Smooth muscle cell (in vitro differentiated cells): ENCODE results near the gene TMEM40. TPM values are rescaled to one million over a fixed set of nuclear protein-coding genes. Genes with fewer than 3 reads are reported as not detected.

Experiments
- DNase-seq: peaks from one replicate; lab custom pipeline; 2025; ENCODE audit not compliant: unreplicated experiment; lab: John Stamatoyannopoulos, UW
- H2AFZ ChIP-seq: fragments of 200-600 bp; sonication (generic); 2 replicates; pipeline ENCODE4 v1.6.0; 2016; ENCODE audit warnings: antibody characterized with exemption, low read depth, mild to moderate bottlenecking
- H3F3A ChIP-seq: fragments of 200-600 bp; sonication (generic); 2 replicates; pipeline ENCODE4 v1.6.0; 2017; ENCODE audit warnings: antibody characterized with exemption, low read depth
- H3K27ac ChIP-seq: fragments of 200-600 bp; sonication (generic); 2 replicates; pipeline ENCODE4 v1.5.1; 2016; ENCODE audit warnings: low read depth, mild to moderate bottlenecking
- H3K27me3 ChIP-seq: fragments of 200-600 bp; sonication (generic); 2 replicates; pipeline ENCODE4 v1.6.1; 2016; ENCODE audit warnings: low read depth, mild to moderate bottlenecking
- H3K36me3 ChIP-seq: fragments of 200-600 bp; sonication (generic); 2 replicates; pipeline ENCODE4 v1.5.1; 2016; ENCODE audit warnings: low read depth
- H3K4me1 ChIP-seq: fragments of 200-600 bp; sonication (generic); 2 replicates; pipeline ENCODE4 v1.5.1; 2016; ENCODE audit warnings: low read depth
- H3K4me2 ChIP-seq: fragments of 200-600 bp; sonication (generic); 2 replicates; pipeline ENCODE4 v1.6.0; 2016; ENCODE audit warnings: mild to moderate bottlenecking
- H3K4me3 ChIP-seq: fragments of 200-600 bp; sonication (generic); 2 replicates; pipeline ENCODE4 v1.5.1; 2016; ENCODE audit warnings: mild to moderate bottlenecking
- H3K79me2 ChIP-seq: fragments of 200-600 bp; sonication (generic); 2 replicates; pipeline ENCODE4 v1.6.0; 2016; ENCODE audit warnings: low read depth, mild to moderate bottlenecking
- H3K9ac ChIP-seq: fragments of 200-600 bp; sonication (generic); 2 replicates; pipeline ENCODE4 v1.6.0; 2016; ENCODE audit warnings: low read depth
- H3K9me3 ChIP-seq: fragments of 200-600 bp; sonication (generic); replicated peaks from 2 replicates; pipeline ENCODE4 v1.5.1; 2016; ENCODE audit warnings: low read depth
- H4K20me1 ChIP-seq: fragments of 200-600 bp; sonication (generic); 2 replicates; pipeline ENCODE4 v1.6.0; 2016; ENCODE audit warnings: low read depth
- WGBS: methylation state at CpG from one replicate; pipeline ENCODE4 v1.1.7; 2016; ENCODE audit warnings: low lambda C conversion rate; 5-methylcytosine and 5-hydroxymethylcytosine counted together
- polyA plus RNA-seq: library from polyadenylated mRNA; unstranded; fragments of >200 nt; fragmentation: Nextera tagmentation; extraction: Ambion mirVana; gene quantifications from 2 replicates; pipeline ENCODE4 v1.2.1, GENCODE V29; 2016
- total RNA-seq: library from RNA; depleted of rRNA; stranded (reverse); fragments of >200 nt; gene quantifications from 2 replicates; pipeline ENCODE4 v1.2.3, GENCODE V29; 2014
- TF ChIP-seq, protein P1 (sequence below): fragments of 200-600 bp; sonication (generic); IDR thresholded peaks from 2 replicates; pipeline ENCODE4 v1.5.1; 2017; ENCODE audit warnings: borderline replicate concordance, mild to moderate bottlenecking, antibody characterized with exemption; ENCODE audit not compliant: insufficient read depth, poor library complexity, severe bottlenecking

TMEM40 gene
- total and polyA plus RNA-seq, 2 experiments from 2014 or later: 6.7 to 6.8 TPM

DNA sequence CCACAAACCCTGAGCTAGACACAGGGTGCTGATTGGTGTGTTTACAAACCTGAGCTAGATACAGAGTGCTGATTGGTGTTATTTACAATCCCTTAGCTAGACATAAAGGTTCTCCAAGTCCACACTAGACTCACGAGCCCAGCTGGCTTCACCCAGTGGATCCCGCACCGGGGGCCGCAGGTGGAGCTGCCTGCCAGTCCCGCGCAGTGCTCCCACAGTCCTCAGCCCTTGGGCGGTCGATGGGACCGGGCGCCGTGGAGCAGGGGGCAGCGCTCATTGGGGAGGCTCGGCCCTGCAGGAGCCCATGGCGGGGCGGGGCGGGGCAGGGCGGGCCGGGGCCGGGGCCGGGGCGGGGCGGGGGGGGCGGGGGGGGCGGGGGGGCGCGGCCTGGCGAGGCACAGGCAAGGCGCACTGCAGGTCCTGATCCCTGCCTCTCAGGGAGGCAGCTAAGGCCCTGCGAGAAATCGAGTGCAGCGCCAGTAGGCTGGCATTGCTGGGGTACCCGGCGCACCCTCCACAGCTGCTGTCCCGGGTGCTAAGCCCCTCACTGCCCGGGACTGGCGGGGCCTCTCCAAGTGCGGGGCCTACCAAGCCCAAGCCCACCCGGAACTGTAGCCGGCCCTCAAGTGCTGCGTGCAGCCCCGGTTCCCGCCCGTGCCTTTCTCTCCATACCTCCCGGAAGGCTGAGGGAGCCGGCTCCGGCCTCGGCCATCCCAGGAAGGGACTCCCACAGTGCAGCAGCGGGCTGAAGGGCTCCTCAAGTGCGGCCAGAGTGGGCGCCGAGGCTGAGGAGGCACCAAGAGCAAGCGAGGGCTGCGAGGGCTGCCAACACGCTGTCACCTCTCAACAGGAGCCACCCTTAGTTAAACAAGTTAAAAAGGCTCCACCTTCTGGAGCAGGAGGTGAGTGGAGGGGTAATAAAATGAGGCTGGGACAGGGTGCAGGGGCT is 9.8 kb upstream of the TMEM40 start:
- 52% methylated on average over 27 of the region's 54 CpGs for WGBS

DNA sequence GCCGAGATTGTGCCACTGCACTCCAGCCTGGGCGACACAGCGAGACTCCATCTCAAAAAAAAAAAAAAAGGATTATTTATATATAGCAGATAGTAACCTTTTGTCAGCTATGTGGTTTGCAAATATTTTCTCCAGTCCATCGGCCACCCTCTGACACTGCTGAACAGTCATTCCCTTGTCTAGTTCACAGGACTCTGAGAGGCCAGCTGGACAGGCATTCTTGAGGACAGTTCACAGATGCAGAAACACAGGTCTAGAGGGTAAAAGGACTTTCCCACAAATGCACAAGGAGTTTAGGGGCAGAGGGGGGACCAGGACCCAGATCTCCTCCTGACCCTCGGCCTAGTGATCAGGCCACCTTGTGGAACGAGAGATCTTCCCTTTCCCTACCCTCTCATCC is 7.5 kb upstream of the TMEM40 start:
- DNase-seq: no peak
- H3F3A ChIP-seq: no peaks in the 10 kb centered on the region
- no peaks in the 10 kb centered on the region for H3K4me1 ChIP-seq
- H3K27ac ChIP-seq: no peak overlapping the region
- H3K4me3 ChIP-seq: no peak overlapping the region
- no peaks in the 10 kb centered on the region for H3K9me3 ChIP-seq
- no peaks in the 10 kb centered on the region for H4K20me1 ChIP-seq
- no peak overlapping the region for H3K4me2 ChIP-seq
- 77% methylated on average over 6 of the region's 6 CpGs for WGBS
- no peaks in the 10 kb centered on the region for H3K27me3 ChIP-seq
- TF ChIP-seq, protein P1, sequence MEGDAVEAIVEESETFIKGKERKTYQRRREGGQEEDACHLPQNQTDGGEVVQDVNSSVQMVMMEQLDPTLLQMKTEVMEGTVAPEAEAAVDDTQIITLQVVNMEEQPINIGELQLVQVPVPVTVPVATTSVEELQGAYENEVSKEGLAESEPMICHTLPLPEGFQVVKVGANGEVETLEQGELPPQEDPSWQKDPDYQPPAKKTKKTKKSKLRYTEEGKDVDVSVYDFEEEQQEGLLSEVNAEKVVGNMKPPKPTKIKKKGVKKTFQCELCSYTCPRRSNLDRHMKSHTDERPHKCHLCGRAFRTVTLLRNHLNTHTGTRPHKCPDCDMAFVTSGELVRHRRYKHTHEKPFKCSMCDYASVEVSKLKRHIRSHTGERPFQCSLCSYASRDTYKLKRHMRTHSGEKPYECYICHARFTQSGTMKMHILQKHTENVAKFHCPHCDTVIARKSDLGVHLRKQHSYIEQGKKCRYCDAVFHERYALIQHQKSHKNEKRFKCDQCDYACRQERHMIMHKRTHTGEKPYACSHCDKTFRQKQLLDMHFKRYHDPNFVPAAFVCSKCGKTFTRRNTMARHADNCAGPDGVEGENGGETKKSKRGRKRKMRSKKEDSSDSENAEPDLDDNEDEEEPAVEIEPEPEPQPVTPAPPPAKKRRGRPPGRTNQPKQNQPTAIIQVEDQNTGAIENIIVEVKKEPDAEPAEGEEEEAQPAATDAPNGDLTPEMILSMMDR: no peak
- no peak overlapping the region for H3K9ac ChIP-seq
- no peaks in the 10 kb centered on the region for H3K36me3 ChIP-seq
- H2AFZ ChIP-seq: no peak overlapping the region
- H3K79me2 ChIP-seq: no peaks in the 10 kb centered on the region

More for the DNA sequence above, 9.8 kb upstream of the TMEM40 start:
- Histone ChIP-seq H3K9me3 (no peaks in the 10 kb centered on the region), H3K79me2 (no peaks in the 10 kb centered on the region), H2AFZ (no peak overlapping the region), H3F3A (no peaks in the 10 kb centered on the region), H3K4me3 (no peak overlapping the region), H4K20me1 (no peaks in the 10 kb centered on the region), H3K4me1 (no peaks in the 10 kb centered on the region), H3K4me2 (no peak overlapping the region), H3K9ac (no peak overlapping the region), H3K27me3 (no peaks in the 10 kb centered on the region), H3K36me3 (no peaks in the 10 kb centered on the region), H3K27ac (no peak overlapping the region)
- TF ChIP-seq, protein P1: no peak
- DNase-seq: no peak

DNA sequence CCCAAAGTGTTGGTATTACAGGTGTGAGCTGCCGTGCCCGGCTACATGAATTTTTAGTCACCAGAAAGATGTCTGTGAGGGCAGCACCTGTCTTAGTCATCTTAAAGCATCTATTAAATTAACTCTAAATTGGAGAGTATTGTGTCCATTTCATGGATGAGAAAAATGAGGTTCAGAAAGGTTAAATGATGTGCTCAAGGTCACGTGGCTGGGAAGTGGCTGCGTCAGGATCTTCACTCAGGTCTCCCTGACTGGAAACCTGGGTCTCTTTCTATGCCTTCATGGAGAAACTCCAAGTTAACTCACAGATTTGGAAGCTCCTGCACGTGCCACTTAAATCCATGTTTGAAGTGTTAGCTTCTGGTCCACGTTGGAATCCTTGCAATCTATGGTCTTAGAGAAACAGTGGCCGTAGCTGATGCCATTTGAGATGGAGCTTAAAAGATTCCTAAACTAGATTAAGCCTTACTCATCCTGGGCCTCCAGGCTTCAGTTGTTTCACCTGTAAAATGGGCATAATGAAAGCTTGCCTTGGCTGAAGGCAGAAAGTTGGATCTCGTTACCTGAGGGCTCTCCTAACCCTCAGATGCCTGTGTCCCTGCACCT is 5.2 kb upstream of the TMEM40 start:
- Histone ChIP-seq H3K27me3 (no peaks in the 10 kb centered on the region), H3K27ac (no peak overlapping the region), H3K4me3 (no peak overlapping the region), H3K4me1 (no peaks in the 10 kb centered on the region), H3K79me2 (no peaks in the 10 kb centered on the region), H3K9me3 (no peaks in the 10 kb centered on the region), H2AFZ (no peak overlapping the region), H3K4me2 (no peak overlapping the region), H3K36me3 (no peaks in the 10 kb centered on the region), H3F3A (no peaks in the 10 kb centered on the region), H4K20me1 (no peaks in the 10 kb centered on the region), H3K9ac (no peak overlapping the region)
- 78% methylated on average over 8 of the region's 8 CpGs for WGBS
- TF ChIP-seq, protein P1: no peak
- no peak for DNase-seq
